ENCODE data around the gene FN3KRP.
"Not testable (repeated sequence)": the region's sequence is repeated elsewhere in the genome, so short reads cannot be mapped to it uniquely, and the experiment has no call there.

FN3KRP gene

GRCh38 chr17:82736511-82737185 lies 20.1 kb downstream of the FN3KRP start:
- H3K27ac Mint-ChIP-seq, result no peak overlapping the region
- DNase-seq (ENCODE audit: low spot score in 2 of 2) (no peak), ATAC-seq (ENCODE audit: low read depth) (no peak)
- peaks cover 8% of the 10 kb centered on the region for H3K9me3 Mint-ChIP-seq
- peaks cover 28% of the 10 kb centered on the region for H3K36me3 Mint-ChIP-seq
- H3K27me3 Mint-ChIP-seq, result no peaks in the 10 kb centered on the region
- no peak overlapping the region for H3K4me3 Mint-ChIP-seq
- H3K4me1 Mint-ChIP-seq, result no peaks in the 10 kb centered on the region

GRCh38 chr17:82737967-82738877 lies 21.7 kb downstream of the FN3KRP start:
- no peaks in the 10 kb centered on the region for H3K27me3 Mint-ChIP-seq
- peaks cover 21% of the 10 kb centered on the region for H3K36me3 Mint-ChIP-seq
- H3K4me3 Mint-ChIP-seq, result no peak overlapping the region
- DNase-seq (ENCODE audit: low spot score in 2 of 2) (no peak), ATAC-seq (ENCODE audit: low read depth) (no peak)
- no peak overlapping the region for H3K27ac Mint-ChIP-seq
- H3K4me1 Mint-ChIP-seq, result no peaks in the 10 kb centered on the region
- H3K9me3 Mint-ChIP-seq, result peaks cover 5% of the 10 kb centered on the region

GRCh38 chr17:82740906-82741759 lies 24.6 kb downstream of the FN3KRP start:
- Mint-ChIP-seq H3K36me3 (peaks cover 15% of the 10 kb centered on the region), H3K27ac (no peak overlapping the region), H3K4me1 (no peaks in the 10 kb centered on the region), H3K9me3 (peaks cover 8% of the 10 kb centered on the region), H3K27me3 (no peaks in the 10 kb centered on the region), H3K4me3 (no peak overlapping the region)
- DNase-seq (ENCODE audit: low spot score in 2 of 2), result no peak
- ATAC-seq (ENCODE audit: low read depth), result no peak

- ATAC-seq (ENCODE audit: low read depth) (no peak), DNase-seq (ENCODE audit: low spot score in 2 of 2) (no peak)
- peaks cover 18% of the 10 kb centered on the region for H3K36me3 Mint-ChIP-seq
- no peaks in the 10 kb centered on the region for H3K27me3 Mint-ChIP-seq
- H3K4me1 Mint-ChIP-seq, result no peaks in the 10 kb centered on the region
- H3K9me3 Mint-ChIP-seq, result peaks cover 11% of the 10 kb centered on the region
- no peak overlapping the region for H3K4me3 Mint-ChIP-seq
- no peak overlapping the region for H3K27ac Mint-ChIP-seq
These were observed 27.1 kb downstream of the FN3KRP start for GRCh38 chr17:82743344-82744219.

- H3K9me3 Mint-ChIP-seq, result peaks cover 12% of the 10 kb centered on the region
- not testable (repeated sequence) for H3K27ac Mint-ChIP-seq; H3K4me3 Mint-ChIP-seq; DNase-seq (ENCODE audit: low spot score in 2 of 2); H3K4me1 Mint-ChIP-seq; ATAC-seq (ENCODE audit: low read depth); H3K27me3 Mint-ChIP-seq
- H3K36me3 Mint-ChIP-seq, result peaks cover 17% of the 10 kb centered on the region
These were observed 28.2 kb downstream of the FN3KRP start for GRCh38 chr17:82744736-82745135.

- no peaks in the 10 kb centered on the region for H3K4me1 Mint-ChIP-seq
- ATAC-seq (ENCODE audit: low read depth), result no peak
- no peak for DNase-seq (ENCODE audit: low spot score in 2 of 2)
- H3K36me3 Mint-ChIP-seq, result peaks cover 12% of the 10 kb centered on the region
- no peak overlapping the region for H3K4me3 Mint-ChIP-seq
- no peak overlapping the region for H3K27ac Mint-ChIP-seq
- H3K27me3 Mint-ChIP-seq, result no peaks in the 10 kb centered on the region
- peaks cover 12% of the 10 kb centered on the region for H3K9me3 Mint-ChIP-seq
These were observed 29.0 kb downstream of the FN3KRP start for GRCh38 chr17:82745524-82745923.

GRCh38 chr17:82748756-82749155 lies 32.2 kb downstream of the FN3KRP start:
- Mint-ChIP-seq H3K4me3 (no peak overlapping the region), H3K36me3 (peaks cover 3% of the 10 kb centered on the region), H3K9me3 (peaks cover 8% of the 10 kb centered on the region), H3K27me3 (no peaks in the 10 kb centered on the region), H3K4me1 (peaks cover 3% of the 10 kb centered on the region), H3K27ac (no peak overlapping the region)
- ATAC-seq (ENCODE audit: low read depth) (no peak), DNase-seq (ENCODE audit: low spot score in 2 of 2) (no peak)

- Mint-ChIP-seq H3K27me3 (no peaks in the 10 kb centered on the region), H3K4me3 (peak overlapping the region; percentile 69), H3K36me3 (peaks cover 3% of the 10 kb centered on the region), H3K4me1 (peaks cover 11% of the 10 kb centered on the region), H3K9me3 (peaks cover 7% of the 10 kb centered on the region), H3K27ac (no peak overlapping the region)
- no peak for ATAC-seq (ENCODE audit: low read depth)
- no peak for DNase-seq (ENCODE audit: low spot score in 2 of 2)
These were observed 33.9 kb downstream of the FN3KRP start for GRCh38 chr17:82750241-82750908.

- Mint-ChIP-seq H3K9me3 (peaks cover 4% of the 10 kb centered on the region), H3K4me1 (peaks cover 15% of the 10 kb centered on the region), H3K4me3 (peak overlapping the region; percentile 83), H3K27me3 (no peaks in the 10 kb centered on the region), H3K27ac (no peak overlapping the region), H3K36me3 (peaks cover 5% of the 10 kb centered on the region)
- peak in 1 of 2 donors; percentile 62 for DNase-seq (ENCODE audit: low spot score in 2 of 2)
- ATAC-seq (ENCODE audit: low read depth), result no peak
These were observed 34.7 kb downstream of the FN3KRP start for GRCh38 chr17:82751171-82751570.

GRCh38 chr17:82751571-82752370 lies 35.3 kb downstream of the FN3KRP start, which contains the start of gene TBCD:
Gene TBCD, plus strand, starts transcription at chr17:82752065. Its CDS starts 129 bp downstream, at chr17:82752194.
- ATAC-seq (ENCODE audit: low read depth) (peak; percentile 76), DNase-seq (ENCODE audit: low spot score in 2 of 2) (peak; percentile 80 to 89)
- Mint-ChIP-seq H3K27ac (no peak within 1 kb of the TSS), H3K36me3 (peaks cover 3% of the 10 kb centered on the region), H3K27me3 (no peaks in the 10 kb centered on the region), H3K4me3 (peak within 1 kb of the TSS; percentile 83), H3K9me3 (peaks cover 2% of the 10 kb centered on the region), H3K4me1 (peaks cover 15% of the 10 kb centered on the region)

GRCh38 chr17:82752371-82753200 lies 36.1 kb downstream of the FN3KRP start:
- Mint-ChIP-seq H3K36me3 (peaks cover 3% of the 10 kb centered on the region), H3K27ac (no peak overlapping the region), H3K27me3 (no peaks in the 10 kb centered on the region), H3K4me3 (peak overlapping the region; percentile 61), H3K4me1 (peaks cover 15% of the 10 kb centered on the region), H3K9me3 (peaks cover 2% of the 10 kb centered on the region)
- ATAC-seq (ENCODE audit: low read depth) (no peak), DNase-seq (ENCODE audit: low spot score in 2 of 2) (no peak)

GRCh38 chr17:82753201-82753464 lies 36.6 kb downstream of the FN3KRP start:
- H3K4me3 Mint-ChIP-seq, result peak overlapping the region; percentile 61
- H3K9me3 Mint-ChIP-seq, result peaks cover 2% of the 10 kb centered on the region
- DNase-seq (ENCODE audit: low spot score in 2 of 2) (no peak), ATAC-seq (ENCODE audit: low read depth) (no peak)
- no peaks in the 10 kb centered on the region for H3K27me3 Mint-ChIP-seq
- H3K27ac Mint-ChIP-seq, result no peak overlapping the region
- peaks cover 3% of the 10 kb centered on the region for H3K36me3 Mint-ChIP-seq
- H3K4me1 Mint-ChIP-seq, result peaks cover 15% of the 10 kb centered on the region

Data from memory B cell (primary cell).